ENCODE data around the gene TXNL4B.
"Not testable (repeated sequence)": the region's sequence is repeated elsewhere in the genome, so short reads cannot be mapped to it uniquely, and the experiment has no call there.

TXNL4B gene

GRCh38 chr16:72112452-72112792 lies 19.0 kb upstream of the TXNL4B start:
- DNase-seq (ENCODE audit: low read depth in 3 of 3) = no peak

- DNase-seq (ENCODE audit: low read depth in 3 of 3) = no peak
These were observed 18.4 kb upstream of the TXNL4B start for GRCh38 chr16:72111657-72112451.

- DNase-seq (ENCODE audit: low read depth in 3 of 3) = no peak
These were observed 17.5 kb upstream of the TXNL4B start for GRCh38 chr16:72110662-72111615.

DNA sequence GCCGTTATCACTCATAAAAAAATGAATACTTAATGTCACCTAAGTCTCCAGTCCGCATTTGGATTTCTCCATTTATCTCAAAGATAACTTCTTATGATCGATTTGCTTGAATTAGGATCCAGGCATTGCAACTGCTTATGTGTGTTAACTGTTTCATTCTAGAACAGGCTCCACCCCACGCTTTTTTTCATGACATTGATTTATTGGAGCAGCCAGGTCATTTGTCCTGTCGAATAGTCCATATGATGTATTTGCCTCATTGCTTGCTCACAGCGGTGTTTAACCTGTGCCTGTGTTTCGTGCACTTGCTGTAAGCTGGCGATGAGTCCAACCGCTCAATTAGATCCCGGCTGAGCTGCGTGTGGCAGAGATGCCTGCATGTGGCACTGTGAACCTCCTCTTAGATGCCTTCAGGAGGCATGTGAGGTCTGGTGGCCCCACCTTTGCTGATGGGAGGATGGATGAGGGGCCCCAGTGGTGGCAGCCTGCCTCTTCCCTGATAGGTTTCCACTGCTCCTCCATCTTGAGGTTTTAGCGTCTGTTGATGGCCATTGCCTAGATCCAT lies 16.6 kb upstream of the TXNL4B start:
- no peak for DNase-seq (ENCODE audit: low read depth in 3 of 3)

GRCh38 chr16:72109300-72109699 lies 15.9 kb upstream of the TXNL4B start:
- no peak for DNase-seq (ENCODE audit: low read depth in 3 of 3)

DNA sequence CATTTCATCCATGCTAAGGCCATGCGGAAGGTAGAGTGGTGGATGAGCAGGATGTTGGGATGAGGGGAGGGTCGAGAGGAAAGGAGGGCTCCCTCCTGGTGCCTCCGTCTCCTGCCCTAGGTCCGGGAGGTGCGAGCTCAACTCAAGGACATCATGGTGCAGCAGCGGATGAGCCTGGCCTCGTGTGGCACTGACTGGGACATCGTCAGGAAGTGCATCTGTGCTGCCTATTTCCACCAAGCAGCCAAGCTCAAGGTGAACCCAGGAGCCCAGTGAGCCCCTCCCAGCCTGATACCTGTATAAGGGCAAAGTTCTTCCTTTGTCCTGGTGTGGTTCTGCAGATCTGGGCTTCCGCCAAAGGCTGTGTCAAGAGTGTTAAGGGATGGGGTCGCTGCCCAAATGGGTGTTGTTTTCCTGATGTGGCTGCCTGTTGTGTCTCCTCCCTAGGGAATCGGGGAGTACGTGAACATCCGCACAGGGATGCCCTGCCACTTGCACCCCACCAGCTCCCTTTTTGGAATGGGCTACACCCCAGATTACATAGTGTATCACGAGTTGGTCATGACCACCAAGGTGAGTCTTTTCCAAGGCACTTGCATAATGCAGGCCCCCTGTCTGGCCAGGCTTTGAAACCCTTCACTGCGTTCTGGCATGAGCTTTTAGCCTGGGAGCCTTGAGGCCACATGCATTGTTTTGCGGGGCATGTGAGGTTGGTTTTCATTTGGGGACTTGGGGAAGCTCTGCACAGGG lies 15.1 kb upstream of the TXNL4B start:
- DNase-seq (ENCODE audit: low read depth in 3 of 3) = no peak

DNA sequence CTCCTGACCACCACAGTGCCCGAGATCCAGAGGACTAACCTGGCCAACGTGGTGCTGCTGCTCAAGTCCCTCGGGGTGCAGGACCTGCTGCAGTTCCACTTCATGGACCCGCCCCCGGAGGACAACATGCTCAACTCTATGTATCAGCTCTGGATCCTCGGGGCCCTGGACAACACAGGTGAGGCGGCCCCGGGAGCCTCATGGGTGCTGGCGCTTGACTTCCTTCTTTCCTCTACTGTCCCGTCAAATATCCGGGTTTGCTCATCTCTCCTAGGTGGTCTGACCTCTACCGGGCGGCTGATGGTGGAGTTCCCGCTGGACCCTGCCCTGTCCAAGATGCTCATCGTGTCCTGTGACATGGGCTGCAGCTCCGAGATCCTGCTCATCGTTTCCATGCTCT lies 14.0 kb upstream of the TXNL4B start:
- no peak for DNase-seq (ENCODE audit: low read depth in 3 of 3)

DNA sequence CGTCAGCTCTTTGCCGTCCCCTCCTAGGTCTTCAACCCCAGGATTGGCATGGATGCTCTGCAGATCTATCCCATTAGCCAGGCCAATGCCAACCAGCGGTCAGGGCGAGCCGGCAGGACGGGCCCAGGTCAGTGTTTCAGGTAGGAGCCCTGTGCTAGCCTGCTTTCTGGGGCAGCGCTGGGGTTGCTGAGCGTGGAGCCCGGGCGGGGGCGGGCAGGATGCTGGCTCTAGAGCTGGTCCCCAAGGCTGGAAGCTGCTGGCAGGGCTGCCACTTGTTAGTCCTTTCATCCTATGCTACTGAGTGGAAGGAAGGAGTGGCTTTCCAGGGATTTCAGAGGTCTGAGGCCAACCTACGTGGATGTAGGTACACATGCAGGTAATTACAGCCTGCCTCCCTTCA lies 12.6 kb upstream of the TXNL4B start:
- no peak for DNase-seq (ENCODE audit: low read depth in 3 of 3)

DNA sequence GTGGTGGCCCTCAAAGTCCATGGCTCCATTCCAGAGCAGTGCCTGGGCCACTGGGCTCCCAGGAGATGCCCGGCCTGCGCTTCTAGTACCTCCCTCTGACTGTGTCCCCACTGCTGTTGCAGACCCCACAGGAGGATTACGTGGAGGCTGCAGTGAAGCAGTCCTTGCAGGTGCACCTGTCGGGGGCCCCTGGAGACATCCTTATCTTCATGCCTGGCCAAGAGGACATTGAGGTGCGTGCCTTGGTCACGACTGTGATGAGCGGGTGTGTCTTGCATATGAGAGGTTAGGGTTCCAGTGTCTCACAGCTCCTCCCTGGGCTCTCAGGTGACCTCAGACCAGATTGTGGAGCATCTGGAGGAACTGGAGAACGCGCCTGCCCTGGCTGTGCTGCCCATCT lies 11.5 kb upstream of the TXNL4B start:
- no peak for DNase-seq (ENCODE audit: low read depth in 3 of 3)

DNA sequence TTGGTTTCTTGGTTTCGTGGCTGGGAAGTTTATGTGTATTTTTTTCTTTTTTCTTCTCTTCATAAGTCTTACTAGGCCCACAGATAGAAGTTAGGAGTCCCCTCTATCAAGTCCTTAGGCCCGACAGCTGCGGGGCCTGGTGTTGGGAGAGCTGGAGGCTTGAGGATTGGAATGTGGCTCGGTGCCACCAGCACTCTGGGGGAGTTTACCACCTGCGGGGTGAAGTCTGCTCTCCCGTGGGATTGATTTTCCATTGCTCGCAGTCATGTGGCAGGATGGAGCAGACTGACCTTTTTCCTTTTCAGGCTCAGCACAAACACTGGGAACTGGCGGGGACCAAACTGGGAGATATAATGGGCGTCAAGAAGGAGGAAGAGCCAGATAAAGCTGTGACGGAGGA lies 7.8 kb upstream of the TXNL4B start:
- DNase-seq (ENCODE audit: low read depth in 3 of 3) = no peak

DNA sequence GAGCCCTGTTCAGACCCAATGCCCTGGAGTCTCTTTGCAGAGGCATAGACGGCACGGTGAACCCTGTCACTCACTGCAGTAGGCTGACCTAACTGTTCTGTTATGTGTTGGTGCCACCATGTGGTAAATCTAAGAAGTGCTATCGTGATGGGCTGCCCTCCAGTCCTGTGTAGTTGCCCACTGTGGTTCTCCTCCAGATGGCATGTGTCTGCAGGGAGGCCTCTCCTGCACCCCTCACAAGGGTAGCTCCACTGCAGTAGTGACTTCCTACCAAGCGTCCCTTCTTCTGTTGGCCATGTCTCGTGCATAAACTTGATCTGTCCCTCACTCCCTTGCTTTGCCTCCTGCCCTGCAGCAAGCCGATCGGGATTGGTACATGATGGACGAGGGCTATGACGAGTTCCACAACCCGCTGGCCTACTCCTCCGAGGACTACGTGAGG lies 6.0 kb upstream of the TXNL4B start:
- peak; percentile 5 to 19 (median 10) for DNase-seq (ENCODE audit: low read depth in 3 of 3)

GRCh38 chr16:72098936-72099335 lies 5.5 kb upstream of the TXNL4B start:
- no peak for DNase-seq (ENCODE audit: low read depth in 3 of 3)

DNA sequence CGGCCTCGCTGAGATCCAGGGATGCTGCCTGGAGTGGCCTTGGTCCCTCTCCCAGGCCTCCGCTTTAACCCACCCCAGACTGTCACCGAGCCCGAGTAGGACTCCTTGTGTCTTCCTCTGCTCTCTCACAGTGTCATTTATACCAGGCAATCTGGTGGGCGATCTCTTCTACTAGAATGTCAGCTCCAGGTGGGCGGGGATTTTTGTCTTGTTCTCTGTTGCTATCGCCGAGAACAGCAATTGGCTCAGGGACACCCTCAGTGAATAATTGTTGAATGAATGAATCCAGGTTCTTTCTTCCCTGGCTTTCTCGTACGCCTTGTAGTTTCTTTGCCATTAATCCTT lies 818 bp upstream of the TXNL4B start:
- DNase-seq (ENCODE audit: low read depth in 3 of 3) = peak in 2 of 3 experiments; percentile 9 to 50

GRCh38 chr16:72092832-72093447 lies 480 bp downstream of the TXNL4B start:
- no peak for DNase-seq (ENCODE audit: low read depth in 3 of 3)

GRCh38 chr16:72091217-72091616 lies 2.2 kb downstream of the TXNL4B start:
- DNase-seq (ENCODE audit: low read depth in 3 of 3) = no peak

DNA sequence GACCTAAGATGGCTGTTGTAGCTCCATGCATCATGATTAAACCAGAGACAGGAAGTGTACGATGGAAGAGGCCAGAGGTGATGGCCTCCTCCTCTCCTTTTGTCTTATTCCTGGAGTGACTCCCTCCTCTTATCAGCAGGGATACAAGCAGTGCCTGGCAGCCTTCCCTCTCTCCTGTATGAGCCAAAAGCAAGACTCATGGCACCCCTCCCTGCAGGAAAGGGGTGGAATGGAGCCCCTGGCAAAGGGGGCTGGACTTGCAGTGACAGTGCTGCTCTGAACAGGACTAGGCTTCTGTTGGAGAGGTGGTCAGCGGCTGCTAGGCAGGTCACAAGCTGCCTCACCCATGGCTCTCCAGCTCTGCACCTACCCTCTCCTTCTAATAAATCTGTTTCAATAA lies 8.4 kb downstream of the TXNL4B start:
- no peak for DNase-seq (ENCODE audit: low read depth in 3 of 3)

- DNase-seq (ENCODE audit: low read depth in 3 of 3) = no peak
These were observed 9.0 kb downstream of the TXNL4B start for GRCh38 chr16:72084445-72084844.

GRCh38 chr16:72083778-72084404 lies 9.5 kb downstream of the TXNL4B start:
- no peak for DNase-seq (ENCODE audit: low read depth in 3 of 3)

DNA sequence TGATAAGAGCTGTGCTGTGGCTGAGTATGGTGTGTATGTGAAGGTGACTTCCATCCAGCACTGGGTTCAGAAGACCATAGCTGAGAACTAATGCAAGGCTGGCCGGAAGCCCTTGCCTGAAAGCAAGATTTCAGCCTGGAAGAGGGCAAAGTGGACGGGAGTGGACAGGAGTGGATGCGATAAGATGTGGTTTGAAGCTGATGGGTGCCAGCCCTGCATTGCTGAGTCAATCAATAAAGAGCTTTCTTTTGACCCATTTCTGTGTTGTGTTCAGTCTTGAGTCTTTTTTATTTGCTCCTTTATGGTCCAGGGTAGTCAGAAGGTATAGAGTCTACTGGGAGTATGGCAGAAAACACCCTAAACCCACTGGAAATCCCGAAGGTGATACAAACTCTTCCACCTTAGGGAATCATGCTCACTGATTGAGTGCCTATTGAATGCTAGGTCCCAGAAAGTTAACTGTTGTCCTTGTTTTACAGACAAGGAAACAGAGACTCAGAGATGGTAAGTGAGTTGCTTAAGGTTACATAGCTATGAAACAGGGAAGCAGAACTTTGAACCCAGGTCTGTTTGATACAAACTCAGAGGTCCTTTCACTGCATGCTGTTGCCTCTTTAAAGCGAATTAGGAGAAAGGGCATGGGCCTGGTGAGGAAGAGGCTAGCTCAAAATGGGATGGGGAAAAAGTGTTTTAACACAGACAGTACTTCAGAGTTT lies 16.3 kb downstream of the TXNL4B start:
- not testable (repeated sequence) for DNase-seq (ENCODE audit: low read depth in 3 of 3)

DNA sequence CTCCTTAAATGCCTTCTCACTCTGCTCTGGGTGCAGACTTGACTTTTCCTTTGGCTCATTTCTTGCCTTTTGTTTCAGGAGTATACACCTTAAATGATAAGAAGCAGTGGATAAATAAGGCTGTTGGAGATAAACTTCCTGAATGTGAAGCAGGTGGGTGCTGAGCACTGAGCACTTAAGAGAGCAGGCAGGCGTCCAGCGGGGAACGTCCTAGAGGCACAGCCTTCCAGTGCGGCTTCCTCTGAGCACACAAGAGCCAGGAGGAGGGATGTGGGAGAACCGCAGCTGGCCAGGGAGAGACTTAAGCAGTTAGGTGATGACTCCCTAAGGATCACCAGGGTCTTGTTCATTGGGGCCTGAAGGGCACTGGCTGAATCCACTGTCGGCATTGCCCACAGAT lies 18.4 kb downstream of the TXNL4B start:
- DNase-seq (ENCODE audit: low read depth in 3 of 3) = not testable (repeated sequence)
